Endothelial cell of umbilical vein (primary cell): ENCODE results near the gene PAN3. TPM values are rescaled to one million over a fixed set of nuclear protein-coding genes. Genes with fewer than 3 reads are reported as not detected.

Experiments used
- BruUV-seq: library from RNA; stranded (reverse); fragments of 400-500 nt; replicated peaks from 2 replicates; lab custom pipeline; 2021; lab: Mats Ljungman, UMichigan
- CTCF ChIA-PET: fragments of 300-600, 350-600 bp; sonication (Branson Sonifier 250); formaldehyde crosslinking; loops from one replicate; lab custom pipeline; 2021; ENCODE audit warnings: antibody characterized with exemption, inconsistent platforms; lab: Charles Lee
- POLR2A ChIA-PET: fragments of 300-600, 350-600 bp; sonication (Branson Sonifier 250); formaldehyde crosslinking; loops from one replicate; lab custom pipeline; 2021; ENCODE audit warnings: antibody characterized with exemption, inconsistent platforms; lab: Charles Lee
- DNase-seq: peaks from one replicate; pipeline ENCODE4 v3.0.0-alpha.2; 2011; ENCODE audit warnings: low read depth, low spot score
- FAIRE-seq: peaks from 2 replicates; lab custom pipeline; 2011; peaks lifted over from hg19 to GRCh38; lab: Jason Lieb, UNC
- H2AFZ ChIP-seq: 2 replicates; pipeline ENCODE4 v1.6.0; 2012; ENCODE audit warnings: low read depth, low read length, control low read depth, inconsistent platforms
- H3K27ac ChIP-seq: 2 replicates; pipeline ENCODE4 v1.5.1; 2011; ENCODE audit warnings: low read depth, mild to moderate bottlenecking, control low read depth, low read length, moderate library complexity; ENCODE audit not compliant: insufficient read depth
- H3K27me3 ChIP-seq, 2 experiments: 2 replicates each; pipeline versions ENCODE4 v1.6.0 to v1.6.1; 2011; ENCODE audit warnings: low read length in 2 of 2, mixed read lengths in 1 of 2; ENCODE audit not compliant: control insufficient read depth in 2 of 2, insufficient read depth in 2 of 2
- H3K36me3 ChIP-seq, 2 experiments: 2 replicates in 1 of 2; 3 replicates in 1 of 2; pipeline ENCODE4 v1.5.1; 2011; ENCODE audit warnings: low read length in 2 of 2, mild to moderate bottlenecking in 1 of 2, moderate library complexity in 1 of 2; ENCODE audit not compliant: control insufficient read depth in 2 of 2, insufficient read depth in 2 of 2; ENCODE audit errors: extremely low read depth in 1 of 2
- H3K4me1 ChIP-seq: 3 replicates; pipeline ENCODE4 v1.5.1; 2011; ENCODE audit warnings: mild to moderate bottlenecking, low read length; ENCODE audit not compliant: control insufficient read depth, insufficient read depth; ENCODE audit errors: extremely low read depth
- H3K4me2 ChIP-seq: 2 replicates; pipeline ENCODE4 v1.6.1; 2011; ENCODE audit warnings: low read length, control low read depth, mixed read lengths; ENCODE audit not compliant: insufficient read depth
- H3K4me3 ChIP-seq, 3 experiments: fragments of 200-600 bp in 1 of 3; sonication (generic), shearing (Covaris generic) in 1 of 3; replicated peaks in 1 of 3; 2 replicates each; pipeline ENCODE4 v1.5.1; 2011 to 2016; ENCODE audit warnings: control low read depth in 3 of 3, low read length in 3 of 3, mild to moderate bottlenecking in 2 of 3, inconsistent platforms in 1 of 3, low read depth in 1 of 3, moderate library complexity in 1 of 3; ENCODE audit not compliant: insufficient read depth in 1 of 3
- H3K79me2 ChIP-seq: 2 replicates; pipeline ENCODE4 v1.6.0; 2012; ENCODE audit warnings: low read length, inconsistent platforms; ENCODE audit not compliant: control insufficient read depth, insufficient read depth
- H3K9ac ChIP-seq: replicated peaks from 2 replicates; pipeline ENCODE3; 2011; ENCODE audit warnings: low read length, control low read depth; ENCODE audit not compliant: insufficient read depth; ENCODE audit errors: extremely low read depth
- H3K9me1 ChIP-seq: replicated peaks from 3 replicates; pipeline ENCODE4 v1.6.0; 2011; ENCODE audit warnings: mild to moderate bottlenecking, low read length; ENCODE audit not compliant: control insufficient read depth, insufficient read depth; ENCODE audit errors: extremely low read depth
- H3K9me3 ChIP-seq: replicated peaks from 2 replicates; pipeline ENCODE4 v1.5.1; 2012; ENCODE audit warnings: low read length, inconsistent platforms; ENCODE audit not compliant: control insufficient read depth, insufficient read depth
- H4K20me1 ChIP-seq: replicated peaks from 2 replicates; pipeline ENCODE3; 2011; ENCODE audit warnings: mild to moderate bottlenecking, low read length; ENCODE audit not compliant: control insufficient read depth, insufficient read depth; ENCODE audit errors: extremely low read depth
- EZH2 ChIP-seq: IDR thresholded peaks from 2 replicates; pipeline ENCODE4 v1.6.1; 2012; ENCODE audit warnings: borderline replicate concordance, low read depth, mild to moderate bottlenecking, moderate library complexity, low read length, inconsistent platforms; ENCODE audit not compliant: severe bottlenecking
- FOS ChIP-seq: IDR thresholded peaks from 2 replicates; pipeline ENCODE4 v1.6.1; 2011; ENCODE audit warnings: mild to moderate bottlenecking, low read length, moderate library complexity, borderline replicate concordance; ENCODE audit not compliant: insufficient read depth
- GATA2 ChIP-seq: IDR thresholded peaks from 2 replicates; pipeline ENCODE4 v1.7.0; 2011; ENCODE audit warnings: low read depth, mild to moderate bottlenecking, moderate library complexity, mixed read lengths, low read length; ENCODE audit not compliant: insufficient read length, insufficient read depth
- JUN ChIP-seq: IDR thresholded peaks from 2 replicates; pipeline ENCODE4 v1.6.1; 2011; ENCODE audit warnings: borderline replicate concordance, low read depth; ENCODE audit not compliant: insufficient read length, insufficient read depth
- MYC ChIP-seq: IDR thresholded peaks from one replicate; pipeline ENCODE4 v1.6.1; 2011; ENCODE audit warnings: mild to moderate bottlenecking, low read depth, low read length
- POLR2A ChIP-seq: IDR thresholded peaks from 2 replicates; pipeline ENCODE4 v1.6.1; 2012; ENCODE audit warnings: low read depth, mild to moderate bottlenecking, control low read depth, low read length
- POLR2AphosphoS5 ChIP-seq: IDR thresholded peaks from 2 replicates; pipeline ENCODE4 v1.6.1; 2012; ENCODE audit warnings: low read depth, mild to moderate bottlenecking, control low read depth, low read length, moderate library complexity; ENCODE audit not compliant: insufficient read depth
- dilution Hi-C: fragments of 300-500 bp; cut with MboI; formaldehyde crosslinking; loops from one replicate; pipeline ENCODE4 v1.15.0; 2019; ENCODE audit warnings: low sequenced_read_pairs; ENCODE audit not compliant: extremely low pct_ligation_motif_present
- intact Hi-C: fragments of 100-400 bp; cut with micrococcal nuclease; formaldehyde crosslinking; loops from one replicate; pipeline ENCODE4 v1.10.0; 2022
- polyA plus RNA-seq, 4 experiments: library from polyadenylated mRNA; depleted of rRNA in 3 of 4; stranded (reverse) in 3 of 4; unstranded in 1 of 4; fragments of >200 nt; gene quantifications; 2 replicates each; pipeline versions ENCODE4 v1.2.1 to v1.2.3, GENCODE V29; 2011 to 2012; ENCODE audit warnings: missing spikeins in 1 of 4
- total RNA-seq: library from RNA; stranded (reverse); gene quantifications from 2 replicates; pipeline ENCODE4 v1.2.3, GENCODE V29; 2021
- TF ChIP-seq, protein P1 (sequence below): IDR thresholded peaks from 2 replicates; pipeline ENCODE4 v1.6.1; 2011; ENCODE audit not compliant: insufficient read depth, insufficient read length
- TF ChIP-seq, protein P2 (sequence below), 2 donors: IDR thresholded peaks; 1 replicate in 1 of 2; 2 replicates in 1 of 2; pipeline ENCODE4 v1.5.1; 2011; ENCODE audit warnings: low read length in 2 of 2, mild to moderate bottlenecking in 2 of 2, moderate library complexity in 2 of 2, control low read depth in 1 of 2, inconsistent platforms in 1 of 2, low read depth in 1 of 2; ENCODE audit not compliant: insufficient read depth in 1 of 2; ENCODE audit errors: extremely low read depth in 1 of 2

PAN3 gene
- total and polyA plus RNA-seq, 2 donors (not counting 3 experiments of a cell fraction or from before 2014, with no cell fraction given): 8.5 to 31.9 TPM

DNA sequence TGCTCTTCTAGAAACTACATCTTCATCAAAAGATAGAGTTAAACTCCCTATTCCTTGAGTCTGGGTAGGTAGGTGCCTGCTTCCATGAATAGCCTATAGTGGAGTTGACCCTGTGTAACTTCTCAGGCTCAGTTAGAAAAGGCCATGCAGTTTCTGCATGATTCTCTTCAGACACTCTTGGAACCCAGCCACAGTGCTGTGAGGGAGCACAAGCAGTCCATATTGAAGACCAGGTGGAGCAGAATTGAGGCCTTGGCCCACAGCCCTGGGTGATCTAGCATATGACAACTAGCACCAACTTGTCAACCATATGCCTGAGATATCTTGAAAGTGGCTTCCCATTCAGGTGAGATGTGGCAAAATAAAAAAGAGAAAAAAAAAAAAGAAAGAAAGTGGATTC is 10.3 kb upstream of the PAN3 start:
- intact Hi-C loops: no loop called here
- DNase-seq (no peak), FAIRE-seq (no peak)
- no peaks in the 10 kb centered on the region for H3K4me1 ChIP-seq
- H3K79me2 ChIP-seq: no peaks in the 10 kb centered on the region
- peaks cover 3 to 11% of the 10 kb centered on the region in 2 experiments for H3K27me3 ChIP-seq
- H3K27ac ChIP-seq: no peak overlapping the region
- CTCF ChIA-PET: no interaction called here
- TF ChIP-seq, protein P1, sequence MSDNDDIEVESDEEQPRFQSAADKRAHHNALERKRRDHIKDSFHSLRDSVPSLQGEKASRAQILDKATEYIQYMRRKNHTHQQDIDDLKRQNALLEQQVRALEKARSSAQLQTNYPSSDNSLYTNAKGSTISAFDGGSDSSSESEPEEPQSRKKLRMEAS: no peak
- TF ChIP-seq, protein P2, sequence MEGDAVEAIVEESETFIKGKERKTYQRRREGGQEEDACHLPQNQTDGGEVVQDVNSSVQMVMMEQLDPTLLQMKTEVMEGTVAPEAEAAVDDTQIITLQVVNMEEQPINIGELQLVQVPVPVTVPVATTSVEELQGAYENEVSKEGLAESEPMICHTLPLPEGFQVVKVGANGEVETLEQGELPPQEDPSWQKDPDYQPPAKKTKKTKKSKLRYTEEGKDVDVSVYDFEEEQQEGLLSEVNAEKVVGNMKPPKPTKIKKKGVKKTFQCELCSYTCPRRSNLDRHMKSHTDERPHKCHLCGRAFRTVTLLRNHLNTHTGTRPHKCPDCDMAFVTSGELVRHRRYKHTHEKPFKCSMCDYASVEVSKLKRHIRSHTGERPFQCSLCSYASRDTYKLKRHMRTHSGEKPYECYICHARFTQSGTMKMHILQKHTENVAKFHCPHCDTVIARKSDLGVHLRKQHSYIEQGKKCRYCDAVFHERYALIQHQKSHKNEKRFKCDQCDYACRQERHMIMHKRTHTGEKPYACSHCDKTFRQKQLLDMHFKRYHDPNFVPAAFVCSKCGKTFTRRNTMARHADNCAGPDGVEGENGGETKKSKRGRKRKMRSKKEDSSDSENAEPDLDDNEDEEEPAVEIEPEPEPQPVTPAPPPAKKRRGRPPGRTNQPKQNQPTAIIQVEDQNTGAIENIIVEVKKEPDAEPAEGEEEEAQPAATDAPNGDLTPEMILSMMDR (IDR thresholded peaks at IDR 0.05; ENCODE audit: extremely low read depth in 1 of 2, insufficient read depth in 1 of 2, low read depth in 1 of 2, low read length in 2 of 2): no peak
- TF ChIP-seq EZH2: no peak
- TF ChIP-seq FOS: no peak
- no peak for TF ChIP-seq JUN
- TF ChIP-seq POLR2AphosphoS5: no peak
- no peak for TF ChIP-seq POLR2A
- TF ChIP-seq MYC: no peak
- no peak for TF ChIP-seq GATA2
- no peaks in the 10 kb centered on the region for H3K9me3 ChIP-seq
- no peaks in the 10 kb centered on the region for H4K20me1 ChIP-seq
- no peaks in the 10 kb centered on the region for H3K9me1 ChIP-seq
- H2AFZ ChIP-seq: no peak overlapping the region
- BruUV-seq: no TSS peak
- H3K4me2 ChIP-seq: no peak overlapping the region
- dilution Hi-C loops: no loop called here
- no peaks in the 10 kb centered on the region for H3K36me3 ChIP-seq
- no peak overlapping the region for H3K9ac ChIP-seq
- POLR2A ChIA-PET: interaction anchor here (0.6 kb wide), 1 partner anchor 31 kb away, joined by 3 read pairs; no protein-coding TSS in a partner anchor
- no peak overlapping the region for H3K4me3 ChIP-seq
